Stimulated activated CD8-positive, alpha-beta memory T cell treated with anti-CD3 and anti-CD28 coated beads, Interleukin-2, amount 100 ng/mL, for 48 hours (primary cell): ENCODE data around the gene DOHH.
"Not testable (repeated sequence)": the region's sequence is repeated elsewhere in the genome, so short reads cannot be mapped to it uniquely, and the experiment has no call there.

ENCODE experiments used
- DNase-seq, 2 donors: peaks; one replicate each; pipeline ENCODE4 v3.0.0-alpha.2; 2020; ENCODE audit warnings: low read depth in 2 of 2

The DOHH gene

DNA sequence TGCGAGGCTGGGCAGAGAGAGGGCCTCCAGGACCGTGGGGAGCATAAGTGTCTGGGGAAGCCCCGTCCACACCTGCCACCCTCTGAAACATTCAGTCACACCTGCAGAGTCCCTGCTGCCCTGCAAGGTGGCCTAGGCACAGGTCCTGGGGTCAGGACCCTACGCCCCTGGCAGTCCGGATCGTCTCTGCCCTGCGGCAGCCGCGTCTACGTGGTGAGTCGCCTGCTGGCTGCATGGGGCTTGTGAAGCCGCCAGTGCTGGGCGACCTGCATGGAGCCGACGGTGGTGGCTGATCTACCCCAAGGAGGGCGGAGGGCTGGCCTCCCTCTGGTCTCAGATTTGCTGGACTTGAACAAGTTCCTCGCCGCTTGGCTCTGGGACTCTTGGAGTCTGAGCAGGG, 18.7 kb upstream of the DOHH start:
- no peak for DNase-seq

GRCh38 chr19:3518659-3519058, 18.2 kb upstream of the DOHH start:
- DNase-seq = no peak

GRCh38 chr19:3518255-3518654, 17.8 kb upstream of the DOHH start:
- DNase-seq = no peak

- no peak for DNase-seq
Measured at GRCh38 chr19:3517638-3518037, 17.2 kb upstream of the DOHH start.

DNA sequence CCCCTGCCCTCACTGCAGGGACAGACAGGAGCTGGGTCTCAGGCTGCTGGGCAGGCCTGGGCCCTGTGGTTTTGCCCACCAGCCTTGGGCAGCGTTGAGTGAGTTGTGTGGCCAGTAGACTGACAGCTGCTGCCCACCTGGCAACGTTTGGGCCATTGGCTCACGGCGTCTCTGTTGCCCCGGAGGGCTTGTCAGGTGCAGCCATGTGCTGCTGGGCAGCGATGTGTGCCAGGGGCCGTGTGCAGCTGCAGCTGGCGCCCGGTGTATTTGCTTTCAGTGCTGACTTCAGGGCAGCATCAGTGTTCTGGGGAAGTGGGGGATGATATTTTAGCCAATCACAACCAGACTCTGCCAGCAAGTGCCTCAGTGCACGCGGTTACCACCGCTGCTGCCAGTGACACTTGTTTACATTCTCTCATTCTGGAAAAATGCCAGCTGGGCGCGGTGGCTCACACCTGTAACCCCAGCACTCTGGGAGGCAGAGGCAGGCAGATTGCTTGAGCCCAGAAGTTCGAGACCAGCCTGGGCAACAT, 16.3 kb upstream of the DOHH start:
- no peak for DNase-seq

- DNase-seq = no peak
Measured at GRCh38 chr19:3515891-3516422, 15.5 kb upstream of the DOHH start.

DNA sequence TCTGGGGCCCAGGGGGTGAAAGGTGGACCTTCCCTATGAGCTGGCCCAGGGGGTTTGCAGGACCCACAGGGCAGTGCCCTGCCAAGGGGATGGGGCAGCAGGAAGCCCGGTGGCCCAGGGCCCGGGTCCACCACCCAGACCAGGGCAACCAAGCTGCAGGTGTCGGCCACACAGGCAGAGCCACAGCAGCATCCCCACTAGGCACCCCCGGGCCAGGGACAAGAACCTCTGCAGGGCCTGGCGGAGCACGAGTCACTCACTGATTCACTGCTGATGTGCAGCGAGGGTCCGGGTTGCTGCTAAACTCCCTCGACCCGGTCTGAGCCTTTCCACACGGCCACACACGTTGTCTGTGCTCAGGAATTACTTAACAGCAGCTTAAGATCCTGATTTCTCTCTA, 14.5 kb upstream of the DOHH start:
- DNase-seq = no peak

DNA sequence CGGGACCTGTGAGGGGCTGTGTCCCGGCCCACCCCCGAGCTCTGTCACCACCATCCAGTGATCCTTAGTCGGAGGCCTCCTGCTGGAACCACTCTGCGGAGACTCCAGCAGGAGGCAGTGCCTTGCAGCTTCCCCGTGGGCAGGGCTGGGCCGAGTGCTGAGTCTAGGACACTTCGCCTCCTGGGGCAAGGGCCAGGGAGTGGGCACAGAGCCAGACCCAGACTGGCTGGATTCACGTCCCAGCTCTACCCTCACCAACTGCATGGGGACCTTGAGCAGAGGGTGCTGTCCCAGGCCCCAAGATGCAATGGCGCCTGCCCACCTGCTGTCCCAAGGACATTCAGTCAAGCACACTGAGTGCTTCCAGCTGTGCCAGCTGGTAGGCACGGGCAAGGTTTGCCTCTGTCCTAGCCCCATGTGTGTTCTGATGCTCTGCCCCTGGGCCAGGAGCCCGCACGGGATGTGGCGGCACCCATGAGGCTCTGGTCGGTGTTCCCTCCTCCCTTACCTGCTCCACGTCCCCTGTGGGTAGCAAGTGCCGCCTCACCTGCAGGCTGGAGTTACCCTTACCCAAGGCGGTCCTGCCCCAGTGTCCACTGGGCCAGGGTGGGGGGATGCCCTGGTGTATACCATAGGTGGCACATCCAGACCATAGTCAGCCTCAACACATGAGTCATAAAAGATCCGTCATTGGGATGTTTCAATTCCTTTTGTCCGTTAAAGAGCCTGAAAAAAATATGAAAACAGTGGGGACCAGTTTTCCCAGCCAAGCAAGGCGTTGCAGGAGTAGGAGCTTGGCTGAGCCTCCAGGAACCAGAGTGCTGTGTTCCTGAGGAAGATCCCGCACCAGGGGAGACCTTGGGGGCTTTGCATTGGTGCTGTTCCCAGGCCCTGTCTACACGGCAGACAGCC, 13.0 kb upstream of the DOHH start:
- no peak for DNase-seq

DNA sequence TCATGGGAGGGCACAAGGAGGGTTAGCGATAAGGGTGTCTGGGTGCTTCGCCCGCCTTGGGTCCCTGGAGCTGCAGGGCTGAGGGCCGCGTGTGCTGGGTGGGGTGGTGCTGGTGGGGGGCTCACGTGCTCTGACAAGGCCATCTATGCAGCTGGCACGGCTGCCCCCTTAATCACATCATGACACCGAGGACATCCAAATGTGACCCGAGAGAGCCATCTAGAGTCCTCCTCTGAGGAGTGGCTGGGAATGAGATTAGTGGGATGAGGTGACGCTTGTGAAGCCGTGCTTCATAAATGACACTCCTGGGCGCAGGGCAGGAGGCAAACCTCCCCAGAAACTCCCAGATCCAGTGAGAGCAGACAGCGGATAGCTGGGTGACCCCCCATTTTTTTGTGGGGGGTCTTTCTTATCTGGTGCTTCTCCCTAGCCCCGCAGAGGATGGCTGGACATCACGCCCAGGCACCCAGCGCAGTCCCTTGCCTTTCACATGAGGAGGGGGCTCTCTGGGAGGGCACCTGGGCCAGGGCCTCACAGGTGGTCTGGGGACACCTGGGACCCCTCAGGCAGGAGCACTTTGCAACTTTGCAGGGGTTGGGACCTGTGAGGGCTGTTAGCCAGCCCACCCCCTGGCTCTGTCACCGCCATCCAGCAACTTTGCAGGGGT, 12.2 kb upstream of the DOHH start:
- no peak for DNase-seq

DNA sequence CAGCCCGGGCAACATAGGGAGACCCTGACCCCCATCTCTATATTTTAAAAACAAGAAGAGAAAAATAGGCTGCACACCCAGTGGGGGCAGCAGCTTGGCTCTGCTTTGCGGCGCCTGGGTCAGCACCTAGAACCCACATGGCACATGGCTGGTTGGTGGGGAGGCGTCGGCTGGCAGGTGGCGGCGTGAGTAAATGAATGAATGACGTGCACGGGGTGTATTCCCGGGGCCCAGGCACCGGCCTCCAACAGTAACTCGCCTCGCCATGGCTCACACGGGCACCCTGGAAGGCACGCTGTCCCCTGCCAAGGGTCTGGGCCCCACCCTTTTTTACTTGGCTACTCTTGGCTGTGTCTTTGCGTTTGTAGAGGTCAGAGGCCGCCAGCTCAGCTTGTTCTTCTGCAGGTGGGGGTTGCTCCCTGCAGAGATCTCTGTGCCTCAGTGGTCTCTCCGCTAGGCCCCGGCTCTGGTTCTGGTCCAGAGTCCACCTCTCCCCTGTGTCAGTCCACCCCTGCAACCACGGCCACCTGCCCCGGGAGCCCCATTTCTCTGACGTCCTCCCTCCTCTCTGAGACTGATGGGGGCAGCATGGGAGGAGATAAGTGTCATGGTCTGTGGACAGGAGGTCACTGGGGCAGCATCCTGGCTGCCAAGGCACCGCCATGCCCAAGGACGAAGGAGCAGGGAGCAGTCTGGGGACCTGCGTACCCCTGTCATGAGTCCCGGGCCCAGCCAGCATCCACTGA, 11.2 kb upstream of the DOHH start:
- DNase-seq = no peak

DNA sequence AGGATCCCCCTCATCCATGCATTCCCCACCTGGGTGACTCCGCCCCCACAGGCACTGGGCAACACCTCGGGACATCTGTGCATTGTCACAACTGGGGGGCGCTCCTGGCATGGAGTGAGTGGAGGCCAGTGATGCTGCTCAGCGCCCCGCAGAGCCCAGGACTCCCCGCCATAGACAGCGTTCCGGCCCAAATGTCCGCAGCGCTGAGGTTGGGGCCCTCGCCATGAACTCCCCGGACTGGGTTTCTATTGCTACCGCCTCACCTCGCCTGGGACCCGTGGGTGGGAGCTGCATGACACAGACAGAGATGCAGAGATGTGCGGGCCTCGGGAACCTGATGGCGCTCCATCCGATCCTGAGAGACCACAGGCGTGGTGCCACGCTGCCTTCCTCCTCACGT, 10.3 kb upstream of the DOHH start:
- no peak for DNase-seq

DNA sequence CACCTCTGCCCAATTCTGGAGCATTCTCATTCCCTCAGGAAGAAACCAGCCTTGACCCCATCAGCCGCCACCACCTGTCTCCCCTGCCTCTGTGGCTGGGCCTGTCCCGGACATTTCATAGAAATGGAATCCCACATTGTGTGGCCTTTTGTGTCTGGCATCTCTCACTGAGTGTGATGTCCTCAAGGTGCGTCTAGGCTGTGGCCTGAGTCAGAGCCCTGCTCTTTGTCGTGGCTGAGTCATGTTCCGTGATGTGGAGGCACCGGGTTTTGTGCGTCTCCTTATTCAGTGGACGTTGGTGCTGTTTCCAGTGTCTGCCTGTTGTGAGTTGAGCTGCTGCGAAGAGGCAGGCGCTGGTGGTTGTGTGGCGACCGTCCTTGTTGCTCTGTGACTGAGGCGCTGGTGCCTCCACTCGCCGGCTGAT, 9.1 kb upstream of the DOHH start:
- peak in 1 of 2 donors; percentile 38 for DNase-seq

- DNase-seq = no peak
Measured at GRCh38 chr19:3508771-3509535, 8.5 kb upstream of the DOHH start.

GRCh38 chr19:3508121-3508661, 7.7 kb upstream of the DOHH start:
- not testable (repeated sequence) for DNase-seq

GRCh38 chr19:3507371-3508120, 7.1 kb upstream of the DOHH start:
- DNase-seq = no peak

- no peak for DNase-seq
Measured at GRCh38 chr19:3506384-3507340, 6.2 kb upstream of the DOHH start.

DNA sequence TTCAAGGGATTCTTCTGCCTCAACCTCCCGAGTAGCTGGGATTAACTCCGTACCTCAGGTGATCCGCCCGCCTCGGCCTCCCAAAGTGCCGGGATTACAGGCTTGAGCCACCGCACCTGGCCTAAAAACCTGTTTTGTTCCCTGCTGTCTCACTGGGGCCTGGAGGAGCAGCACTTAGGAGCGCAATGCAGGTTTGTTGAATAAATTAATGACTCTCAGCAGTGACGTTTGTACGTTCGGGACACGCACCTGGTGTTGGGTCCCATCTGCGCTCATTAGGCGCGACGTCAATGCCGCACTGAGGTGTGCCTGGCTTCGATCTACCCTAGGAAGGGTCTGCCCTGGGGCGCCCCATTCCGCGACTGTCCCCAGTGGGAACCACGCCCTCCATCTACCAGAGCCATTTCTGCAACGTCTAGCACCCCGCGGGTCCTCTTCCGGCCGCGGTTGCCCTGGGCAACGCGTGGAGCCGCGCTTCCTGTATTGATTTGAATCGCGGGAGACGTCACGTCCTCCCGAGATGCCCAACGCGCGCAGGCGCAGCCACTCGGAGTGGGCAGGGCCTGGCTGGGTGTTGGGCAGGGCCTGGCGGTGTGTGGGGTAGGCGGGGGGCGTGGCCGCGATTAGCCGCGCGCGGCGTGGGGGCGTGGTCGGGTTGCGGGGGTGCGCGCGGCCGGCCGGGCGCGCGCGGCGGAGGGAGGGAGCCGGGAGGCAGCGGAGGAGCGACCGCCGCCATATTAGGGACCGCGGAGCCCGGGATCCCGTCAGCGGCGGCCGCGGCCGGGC, 5.3 kb upstream of the DOHH start, which contains the start of gene FZR1:
FZR1 (plus strand) TSS at position 714 of the 786 bp plus-strand sequence. CDS start 16,679 bp downstream, outside the sequence.
- DNase-seq = peak; percentile 99

- no peak for DNase-seq
Measured at GRCh38 chr19:3504735-3505134, 4.3 kb upstream of the DOHH start.
